Prostate gland (tissue), 2 donors: ENCODE data around the gene SIN3B. TPM values are rescaled to one million over a fixed set of nuclear protein-coding genes. Genes with fewer than 3 reads are reported as not detected.

ENCODE experiments used
- DNase-seq: peaks from one replicate; pipeline ENCODE4 v3.0.0-alpha.2; 2019; ENCODE audit warnings: low spot score
- H3K27ac ChIP-seq, 2 donors: fragments of 200-600 bp; sonication (generic); 2 replicates each; pipeline ENCODE4 v1.5.1; 2017 to 2019
- H3K27me3 ChIP-seq: fragments of 200-600 bp; sonication (generic); replicated peaks from 2 replicates; pipeline ENCODE4 v1.5.1; 2019; ENCODE audit not compliant: insufficient read depth
- H3K36me3 ChIP-seq, 2 donors: fragments of 200-600 bp; sonication (generic); 1 replicate in 1 of 2; 2 replicates in 1 of 2; pipeline versions ENCODE4 v1.5.1 to v1.8.1; 2017 to 2019
- H3K4me1 ChIP-seq: fragments of 200-600 bp; sonication (generic); replicated peaks from 2 replicates; pipeline ENCODE4 v1.5.1; 2019
- H3K4me3 ChIP-seq, 2 donors: fragments of 200-600 bp; sonication (generic); 2 replicates each; pipeline ENCODE4 v1.5.1; 2017 to 2019
- H3K9me3 ChIP-seq: fragments of 200-600 bp; sonication (generic); 2 replicates; pipeline ENCODE4 v1.5.1; 2017
- POLR2A ChIP-seq: fragments of 450-650 bp; IDR thresholded peaks from one replicate; pipeline ENCODE4 v1.6.1; 2016; ENCODE audit warnings: antibody characterized with exemption, mild to moderate bottlenecking
- POLR2AphosphoS5 ChIP-seq: sonication (generic); formaldehyde crosslinking; IDR thresholded peaks from one replicate; pipeline ENCODE4 v1.6.1; 2017; ENCODE audit warnings: antibody characterized with exemption
- WGBS: methylation state at CpG from one replicate; pipeline ENCODE4 v1.1.5; 2018; 5-methylcytosine and 5-hydroxymethylcytosine counted together
- intact Hi-C: fragments of 100-400 bp; cut with DNase I; formaldehyde crosslinking; loops from one replicate; pipeline ENCODE4 v1.14.2; 2022
- total RNA-seq, 2 donors: library from RNA; depleted of rRNA; stranded (reverse); fragments of >200 nt; gene quantifications; one replicate each; pipeline ENCODE4 v1.1.0, GENCODE V29; 2016
- TF ChIP-seq, protein P1 (sequence below), 4 experiments: fragments of 200-600 bp in 2 of 4; fragments of 450-650 bp in 2 of 4; sonication (generic) in 2 of 4; IDR thresholded peaks; 1 replicate in 3 of 4; 2 replicates in 1 of 4; pipeline ENCODE4 v1.5.1; 2016 to 2019; ENCODE audit warnings: antibody characterized with exemption in 4 of 4, mild to moderate bottlenecking in 2 of 4, moderate library complexity in 2 of 4

The SIN3B gene
- total RNA-seq, 2 donors from 2014 or later, result 37.8 to 159 TPM

DNA sequence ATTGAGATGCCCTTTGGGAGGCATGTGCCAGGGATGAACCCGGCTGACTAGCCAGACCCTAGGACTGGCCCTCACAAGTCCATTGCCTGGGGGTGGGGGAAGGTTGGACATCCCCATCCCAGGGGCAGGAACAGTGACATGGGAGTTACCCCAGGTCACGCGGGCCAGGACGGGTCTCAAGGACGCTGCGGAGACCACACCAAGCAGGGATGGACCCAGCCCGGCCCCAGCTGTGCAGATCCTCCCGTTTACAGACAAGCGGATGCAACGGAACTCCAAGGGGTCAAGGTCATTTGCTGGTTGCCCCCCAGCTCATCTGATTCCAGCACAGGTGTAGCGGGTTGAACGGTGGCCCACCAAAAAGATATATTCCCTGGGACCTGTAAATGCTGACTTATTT lies 79.6 kb downstream of the SIN3B start:
- H3K4me1 ChIP-seq, result no peaks in the 10 kb centered on the region
- intact Hi-C loops, result no loop called here
- H3K36me3 ChIP-seq, result no peaks in the 10 kb centered on the region
- H3K4me3 ChIP-seq, result no peak overlapping the region
- no peak for TF ChIP-seq POLR2A
- no peaks in the 10 kb centered on the region for H3K9me3 ChIP-seq
- H3K27ac ChIP-seq, result no peak overlapping the region
- H3K27me3 ChIP-seq, result no peaks in the 10 kb centered on the region
- WGBS, result 94% methylated on average over 12 of the region's 12 CpGs
- no peak for DNase-seq

DNA sequence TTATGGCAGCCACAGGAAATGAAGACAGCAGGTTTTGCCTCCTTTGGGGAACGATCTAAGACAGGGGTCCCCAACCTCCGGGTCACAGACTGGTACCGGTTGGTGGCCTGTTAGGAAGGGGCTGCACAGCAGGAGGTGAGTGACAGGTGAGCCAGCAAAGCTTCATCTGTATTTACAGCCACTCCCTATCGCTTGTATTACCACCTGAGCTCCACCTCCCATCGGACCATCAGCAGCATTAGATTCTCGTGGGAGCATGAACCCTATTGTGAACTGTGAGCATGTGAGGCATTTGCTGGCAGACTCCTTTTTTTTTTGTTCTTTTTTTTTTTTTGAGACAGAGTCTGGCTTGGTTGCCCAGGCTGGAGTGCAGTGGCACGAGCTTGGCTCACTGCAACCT lies 81.8 kb downstream of the SIN3B start:
- WGBS, result 90% methylated on average over 7 of the region's 7 CpGs
- TF ChIP-seq, protein P1, sequence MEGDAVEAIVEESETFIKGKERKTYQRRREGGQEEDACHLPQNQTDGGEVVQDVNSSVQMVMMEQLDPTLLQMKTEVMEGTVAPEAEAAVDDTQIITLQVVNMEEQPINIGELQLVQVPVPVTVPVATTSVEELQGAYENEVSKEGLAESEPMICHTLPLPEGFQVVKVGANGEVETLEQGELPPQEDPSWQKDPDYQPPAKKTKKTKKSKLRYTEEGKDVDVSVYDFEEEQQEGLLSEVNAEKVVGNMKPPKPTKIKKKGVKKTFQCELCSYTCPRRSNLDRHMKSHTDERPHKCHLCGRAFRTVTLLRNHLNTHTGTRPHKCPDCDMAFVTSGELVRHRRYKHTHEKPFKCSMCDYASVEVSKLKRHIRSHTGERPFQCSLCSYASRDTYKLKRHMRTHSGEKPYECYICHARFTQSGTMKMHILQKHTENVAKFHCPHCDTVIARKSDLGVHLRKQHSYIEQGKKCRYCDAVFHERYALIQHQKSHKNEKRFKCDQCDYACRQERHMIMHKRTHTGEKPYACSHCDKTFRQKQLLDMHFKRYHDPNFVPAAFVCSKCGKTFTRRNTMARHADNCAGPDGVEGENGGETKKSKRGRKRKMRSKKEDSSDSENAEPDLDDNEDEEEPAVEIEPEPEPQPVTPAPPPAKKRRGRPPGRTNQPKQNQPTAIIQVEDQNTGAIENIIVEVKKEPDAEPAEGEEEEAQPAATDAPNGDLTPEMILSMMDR (IDR thresholded peaks at IDR 0.05), result no peak
- TF ChIP-seq POLR2AphosphoS5 (no peak), POLR2A (no peak)
- Histone ChIP-seq H3K27me3 (no peaks in the 10 kb centered on the region), H3K4me3 (no peak overlapping the region), H3K4me1 (no peaks in the 10 kb centered on the region), H3K36me3 (no peaks in the 10 kb centered on the region), H3K9me3 (no peaks in the 10 kb centered on the region), H3K27ac (no peak overlapping the region)
- DNase-seq, result no peak
- intact Hi-C loops, result no loop called here

DNA sequence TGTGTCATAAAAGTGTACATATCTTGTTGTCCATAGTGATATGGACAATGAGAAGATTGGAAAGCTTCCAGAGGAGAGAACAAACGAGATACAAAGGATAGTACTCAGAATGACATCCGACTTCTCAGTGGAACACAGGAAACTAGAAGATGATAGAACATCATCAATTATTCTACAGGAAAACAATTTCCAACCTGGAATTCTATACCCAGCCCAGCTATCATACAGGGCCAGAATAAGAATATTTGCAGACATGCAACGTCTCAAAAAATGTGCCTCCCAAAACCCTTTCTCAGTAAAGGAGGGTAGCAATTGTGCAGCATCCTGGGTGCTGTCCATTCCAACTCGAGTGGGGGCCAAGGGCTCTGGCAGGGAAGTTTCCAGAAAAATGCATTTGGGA lies 83.6 kb downstream of the SIN3B start:
- no peak for DNase-seq
- no peaks in the 10 kb centered on the region for H3K4me1 ChIP-seq
- no peaks in the 10 kb centered on the region for H3K36me3 ChIP-seq
- intact Hi-C loops, result no loop called here
- WGBS, result 89% methylated on average over 4 of the region's 4 CpGs
- no peak for TF ChIP-seq POLR2AphosphoS5
- TF ChIP-seq, protein P1 (IDR thresholded peaks at IDR 0.05), result no peak
- no peak for TF ChIP-seq POLR2A
- no peaks in the 10 kb centered on the region for H3K9me3 ChIP-seq
- no peak overlapping the region for H3K4me3 ChIP-seq
- H3K27ac ChIP-seq, result no peak overlapping the region
- no peaks in the 10 kb centered on the region for H3K27me3 ChIP-seq

DNA sequence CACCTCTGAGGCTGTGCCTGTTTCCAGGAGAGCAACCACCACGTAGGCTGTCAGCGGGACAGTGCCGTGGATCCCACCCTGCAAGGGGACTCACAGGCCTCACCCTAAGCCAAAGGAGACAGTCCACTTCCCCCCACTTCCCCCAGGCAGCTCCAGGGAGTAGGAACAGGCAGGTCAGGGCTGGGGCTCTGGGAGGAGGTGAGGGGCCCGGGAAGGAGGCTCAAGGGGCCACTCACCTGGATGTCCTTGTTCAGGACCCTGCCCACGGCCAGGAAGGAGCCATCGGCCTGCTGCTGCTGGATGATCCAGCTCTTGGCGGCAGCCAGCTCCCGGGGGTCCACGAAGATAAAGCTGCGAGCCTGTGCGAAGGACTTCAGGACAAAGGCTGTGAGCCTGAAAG lies 85.2 kb downstream of the SIN3B start:
- Histone ChIP-seq H3K9me3 (no peaks in the 10 kb centered on the region), H3K36me3 (no peaks in the 10 kb centered on the region), H3K27ac (no peak overlapping the region), H3K4me1 (no peaks in the 10 kb centered on the region), H3K27me3 (no peaks in the 10 kb centered on the region), H3K4me3 (no peak overlapping the region)
- TF ChIP-seq POLR2A (no peak), POLR2AphosphoS5 (no peak)
- TF ChIP-seq, protein P1 (IDR thresholded peaks at IDR 0.05), result no peak
- WGBS, result 94% methylated on average over 10 of the region's 11 CpGs
- no peak for DNase-seq
- intact Hi-C loops, result no loop called here

DNA sequence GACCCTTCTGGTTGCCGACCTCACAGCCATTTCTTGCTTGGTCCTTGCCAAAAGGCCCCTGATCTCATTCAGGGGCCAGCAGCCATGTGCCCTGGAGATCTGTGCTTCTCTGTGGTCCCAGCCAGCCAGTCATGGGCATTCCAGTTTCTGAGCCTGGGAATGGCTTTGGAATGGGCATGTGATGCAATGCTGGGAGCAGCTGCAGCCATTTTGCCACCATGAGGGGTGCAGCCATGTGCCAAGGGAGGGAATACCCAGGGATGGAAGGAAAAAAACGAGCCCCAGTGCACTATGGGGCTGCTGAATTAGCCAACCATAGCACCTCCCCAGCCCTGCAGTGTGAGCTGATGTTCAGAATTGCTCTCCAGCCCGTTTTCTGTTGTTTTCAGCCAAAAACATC lies 85.9 kb downstream of the SIN3B start:
- H3K27me3 ChIP-seq, result no peaks in the 10 kb centered on the region
- H3K27ac ChIP-seq, result no peak overlapping the region
- H3K4me1 ChIP-seq, result no peaks in the 10 kb centered on the region
- no peak for TF ChIP-seq POLR2AphosphoS5
- no peak for TF ChIP-seq POLR2A
- TF ChIP-seq, protein P1 (IDR thresholded peaks at IDR 0.05), result no peak
- H3K36me3 ChIP-seq, result no peaks in the 10 kb centered on the region
- no peaks in the 10 kb centered on the region for H3K9me3 ChIP-seq
- DNase-seq, result no peak
- 89% methylated on average over 3 of the region's 3 CpGs for WGBS
- H3K4me3 ChIP-seq, result no peak overlapping the region
- intact Hi-C loops, result no loop called here
